Ovary (tissue), 9 donors: Measurements from ENCODE around the gene CCT4. TPM values are rescaled to one million over a fixed set of nuclear protein-coding genes. Genes with fewer than 3 reads are reported as not detected.
"Not testable (repeated sequence)": the region's sequence is repeated elsewhere in the genome, so short reads cannot be mapped to it uniquely, and the experiment has no call there.

Experiments
- DNase-seq, 5 donors: peaks; one replicate each; pipeline ENCODE4 v3.0.0-alpha.2; 2019 to 2020
- H3K27ac ChIP-seq, 2 donors: fragments of 200-600 bp; one replicate each; pipeline versions ENCODE4 v1.5.1 to v1.8.0; 2019 to 2022
- H3K27me3 ChIP-seq: fragments of 200-600 bp; one replicate; pipeline ENCODE4 v1.8.0; 2022
- H3K36me3 ChIP-seq: fragments of 200-600 bp; sonication (generic); one replicate; pipeline ENCODE4 v1.5.1; 2019
- H3K4me1 ChIP-seq: one replicate; pipeline ENCODE4 v1.8.1; 2013; ENCODE audit warnings: mild to moderate bottlenecking, moderate library complexity; ENCODE audit not compliant: insufficient read depth
- H3K4me3 ChIP-seq: fragments of 200-600 bp; sonication (generic); one replicate; pipeline ENCODE4 v1.5.1; 2017
- H3K9me3 ChIP-seq, 2 donors: fragments of 200-600 bp in 1 of 2; sonication (generic) in 1 of 2; one replicate each; pipeline versions ENCODE4 v1.5.1 to v1.8.1; 2013 to 2019; ENCODE audit warnings: mild to moderate bottlenecking in 1 of 2, moderate library complexity in 1 of 2
- EP300 ChIP-seq: sonication (generic); formaldehyde crosslinking; IDR thresholded peaks from one replicate; pipeline ENCODE4 v1.6.1; 2017; ENCODE audit warnings: antibody characterized with exemption
- POLR2A ChIP-seq: fragments of 450-650 bp; IDR thresholded peaks from one replicate; pipeline ENCODE4 v1.6.1; 2017; ENCODE audit warnings: antibody characterized with exemption, mild to moderate bottlenecking, moderate library complexity
- WGBS, 3 donors: extraction: QIAGEN DNeasy Blood & Tissue Kit in 1 of 3; methylation state at CpG; one replicate each; pipeline versions ENCODE4 v1.1.5 to v1.1.7; 2013 to 2017; 5-methylcytosine and 5-hydroxymethylcytosine counted together
- intact Hi-C, 4 donors: fragments of 100-400 bp; cut with DNase I; formaldehyde crosslinking; loops; one replicate each; pipeline versions ENCODE4 v1.11.0 to v1.15.1; 2022 to 2023
- polyA plus RNA-seq, 2 donors: library from polyadenylated mRNA; stranded (reverse); fragments of 200-250 nt in 1 of 2; fragments of 350-450 nt in 1 of 2; fragmentation: Illumina TruSeq in 1 of 2; extraction: RNeasy Lipid Tissue Mini Kit (QIAGEN cat#74804) in 1 of 2; gene quantifications; one replicate each; pipeline ENCODE4 v1.2.3, GENCODE V29; 2013 to 2014
- total RNA-seq, 7 donors: library from RNA; depleted of rRNA in 2 of 7; stranded (reverse); fragments of >200 nt in 2 of 7; fragmentation: NEBNext Ultra II Directional in 3 of 7; extraction: Animal tissue kit (Norgen Biotek cat#: 25700) in 3 of 7; gene quantifications; one replicate each; pipeline versions ENCODE4 v1.1.0 to v1.2.4, GENCODE V29; 2016 to 2023
- TF ChIP-seq, protein P1 (sequence below), 3 donors: fragments of 450-650 bp in 2 of 3; fragments of 200-600 bp in 1 of 3; IDR thresholded peaks; one replicate each; pipeline versions ENCODE4 v1.5.1 to v1.8.0; 2016 to 2022; ENCODE audit warnings: antibody characterized with exemption in 3 of 3, mild to moderate bottlenecking in 1 of 3
- donor health status: DM: no; HTN: no; CAD: no; lungs with moderate emphysema.
- donor health status: DM: no; HTN: no; CAD: no.
- donor health status: Bipolar disorder and iron deficiency.
- donor health status: DM: yes; HTN: yes; CAD: no.
- donor health status: DM: no; HTN: no; CAD: no.
- donor health status: DM: yes; HTN: yes; CAD: no.

CCT4 gene
- total and polyA plus RNA-seq, 9 donors, result 99.7 to 200 (median 144) TPM

DNA sequence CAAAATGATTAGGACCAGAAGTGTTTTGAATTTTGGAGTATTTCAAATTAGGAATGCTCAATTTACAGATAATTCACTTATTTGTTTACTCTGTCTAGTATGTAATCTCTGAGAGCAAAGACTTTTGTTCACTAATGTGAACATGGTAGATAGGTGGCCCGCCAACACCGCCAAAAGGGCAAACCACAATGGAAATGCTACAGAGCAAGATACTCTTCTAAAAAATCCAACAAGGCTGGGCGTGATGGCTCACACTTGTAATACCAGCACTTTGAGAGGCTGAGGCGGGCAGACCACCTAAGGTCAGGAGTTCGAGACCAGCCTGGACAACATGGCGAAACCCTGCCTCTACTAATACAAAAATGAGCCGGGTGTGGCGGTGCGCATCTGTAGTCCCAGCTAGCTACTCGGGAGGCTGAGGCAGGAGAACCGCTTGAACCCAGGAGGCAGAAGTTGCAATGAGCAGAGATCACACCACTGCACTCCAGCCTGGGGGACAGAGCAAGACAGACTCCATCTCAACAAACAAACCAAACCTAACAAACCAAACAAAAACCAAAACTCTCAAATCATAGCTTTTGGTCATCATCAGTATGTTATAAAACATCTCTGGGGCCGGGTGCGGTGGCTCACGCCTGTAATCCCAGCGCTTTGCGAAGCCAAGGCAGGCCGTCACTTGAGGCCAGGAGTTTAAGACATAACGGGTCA, 2.4 kb downstream of the CCT4 start:
- DNase-seq, result no peak
- intact Hi-C loops, result loop anchor here in 1 of 4 donors (10.0 kb wide), 1 partner anchor 351 kb away; the partner anchor contains the start of gene XPO1
- H3K27me3 ChIP-seq, result no peaks in the 10 kb centered on the region
- no peak for TF ChIP-seq EP300
- no peak for TF ChIP-seq POLR2A
- TF ChIP-seq, protein P1, sequence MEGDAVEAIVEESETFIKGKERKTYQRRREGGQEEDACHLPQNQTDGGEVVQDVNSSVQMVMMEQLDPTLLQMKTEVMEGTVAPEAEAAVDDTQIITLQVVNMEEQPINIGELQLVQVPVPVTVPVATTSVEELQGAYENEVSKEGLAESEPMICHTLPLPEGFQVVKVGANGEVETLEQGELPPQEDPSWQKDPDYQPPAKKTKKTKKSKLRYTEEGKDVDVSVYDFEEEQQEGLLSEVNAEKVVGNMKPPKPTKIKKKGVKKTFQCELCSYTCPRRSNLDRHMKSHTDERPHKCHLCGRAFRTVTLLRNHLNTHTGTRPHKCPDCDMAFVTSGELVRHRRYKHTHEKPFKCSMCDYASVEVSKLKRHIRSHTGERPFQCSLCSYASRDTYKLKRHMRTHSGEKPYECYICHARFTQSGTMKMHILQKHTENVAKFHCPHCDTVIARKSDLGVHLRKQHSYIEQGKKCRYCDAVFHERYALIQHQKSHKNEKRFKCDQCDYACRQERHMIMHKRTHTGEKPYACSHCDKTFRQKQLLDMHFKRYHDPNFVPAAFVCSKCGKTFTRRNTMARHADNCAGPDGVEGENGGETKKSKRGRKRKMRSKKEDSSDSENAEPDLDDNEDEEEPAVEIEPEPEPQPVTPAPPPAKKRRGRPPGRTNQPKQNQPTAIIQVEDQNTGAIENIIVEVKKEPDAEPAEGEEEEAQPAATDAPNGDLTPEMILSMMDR (IDR thresholded peaks at IDR 0.05), result no peak
- peaks cover 8% of the 10 kb centered on the region for H3K4me1 ChIP-seq
- H3K9me3 ChIP-seq, result no peaks in the 10 kb centered on the region
- no peak overlapping the region for H3K27ac ChIP-seq
- H3K36me3 ChIP-seq, result no peaks in the 10 kb centered on the region
- H3K4me3 ChIP-seq, result no peak overlapping the region
- WGBS, 3 donors, result 89 to 94% (median 92%) methylated on average over 18 of the region's 18 CpGs

DNA sequence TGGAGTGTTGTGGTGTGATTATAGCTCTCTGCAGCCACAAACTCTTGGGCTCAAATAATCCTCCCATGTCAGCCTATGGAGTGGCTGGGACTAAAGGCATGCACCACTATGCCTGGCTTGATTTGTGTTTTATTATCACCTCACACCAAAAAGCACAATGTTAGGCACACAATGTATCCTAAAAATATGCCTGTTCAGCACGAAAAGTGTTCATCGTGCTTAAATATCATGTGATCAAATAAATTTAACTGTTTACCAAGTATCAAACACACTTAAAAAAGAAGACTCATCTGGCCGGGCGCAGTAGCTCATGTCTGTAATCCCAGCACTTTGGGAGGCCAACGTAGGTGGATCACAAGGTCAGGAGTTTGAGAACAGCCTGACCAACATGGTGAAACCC, 5.6 kb downstream of the CCT4 start:
- no peak overlapping the region for H3K27ac ChIP-seq
- no peaks in the 10 kb centered on the region for H3K36me3 ChIP-seq
- no peaks in the 10 kb centered on the region for H3K27me3 ChIP-seq
- H3K4me1 ChIP-seq, result peaks cover 7% of the 10 kb centered on the region
- intact Hi-C loops, result loop anchor here in 1 of 4 donors (10.0 kb wide), 1 partner anchor 348 kb away; the partner anchor contains the start of gene XPO1
- no peak for TF ChIP-seq EP300
- TF ChIP-seq, protein P1 (IDR thresholded peaks at IDR 0.05), result no peak
- TF ChIP-seq POLR2A, result no peak
- H3K9me3 ChIP-seq, result no peaks in the 10 kb centered on the region
- H3K4me3 ChIP-seq, result no peak overlapping the region
- no peak for DNase-seq
- 81 to 84% (median 81%) methylated on average over 5 of the region's 5 CpGs for WGBS, 3 donors

DNA sequence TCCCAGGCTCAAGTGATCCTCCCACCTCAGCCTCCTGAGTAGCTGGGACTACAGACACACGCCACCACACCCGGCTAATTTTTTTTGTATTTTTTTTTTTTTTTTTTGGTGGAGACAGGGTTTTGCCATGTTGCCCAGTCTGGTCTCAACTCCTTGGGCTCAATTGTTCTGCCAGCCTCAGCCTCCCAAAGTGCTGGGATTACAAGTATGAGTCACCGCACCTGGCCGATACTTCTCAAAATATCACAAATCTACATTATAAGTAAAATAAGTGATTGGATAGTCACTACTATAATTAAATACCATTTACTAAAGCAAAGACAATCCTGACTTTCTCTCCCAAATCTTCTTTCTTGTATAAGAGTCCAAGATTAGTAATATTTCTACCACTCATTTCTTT, 9.1 kb downstream of the CCT4 start:
- WGBS, 3 donors, result 94 to 96% (median 94%) methylated on average over 4 of the region's 4 CpGs
- DNase-seq, H3K27me3 ChIP-seq, H3K27ac ChIP-seq, H3K9me3 ChIP-seq, intact Hi-C loops, H3K36me3 ChIP-seq, H3K4me3 ChIP-seq, H3K4me1 ChIP-seq: not testable (repeated sequence)

DNA sequence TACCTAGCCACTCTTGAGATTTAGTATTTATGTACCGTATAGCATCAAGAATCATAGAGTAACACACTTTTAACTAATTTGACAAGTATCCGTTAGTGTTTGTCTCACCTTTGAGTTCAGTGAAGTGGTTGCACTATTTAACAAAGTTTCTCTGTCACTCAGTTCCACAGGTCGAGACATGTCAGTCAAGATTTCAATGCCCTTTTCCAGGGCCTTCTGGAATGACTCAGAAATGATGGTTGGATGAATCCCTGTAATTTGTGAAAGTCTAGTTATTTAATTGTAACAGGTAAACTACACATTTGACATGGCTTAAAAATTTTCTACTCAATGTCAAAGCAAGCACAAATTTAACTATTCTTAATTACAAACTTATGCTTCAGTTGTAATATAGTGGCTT, 9.7 kb downstream of the CCT4 start:
- Histone ChIP-seq H3K4me1 (no peaks in the 10 kb centered on the region), H3K27ac (no peak overlapping the region), H3K9me3 (no peaks in the 10 kb centered on the region), H3K27me3 (no peaks in the 10 kb centered on the region), H3K4me3 (no peak overlapping the region), H3K36me3 (no peaks in the 10 kb centered on the region)
- TF ChIP-seq EP300, result no peak
- no peak for TF ChIP-seq POLR2A
- TF ChIP-seq, protein P1 (IDR thresholded peaks at IDR 0.05), result no peak
- intact Hi-C loops, result no loop called here
- DNase-seq, result no peak
- WGBS, 3 donors, result 96 to 99% (median 96%) methylated on average over 3 of the region's 3 CpGs

DNA sequence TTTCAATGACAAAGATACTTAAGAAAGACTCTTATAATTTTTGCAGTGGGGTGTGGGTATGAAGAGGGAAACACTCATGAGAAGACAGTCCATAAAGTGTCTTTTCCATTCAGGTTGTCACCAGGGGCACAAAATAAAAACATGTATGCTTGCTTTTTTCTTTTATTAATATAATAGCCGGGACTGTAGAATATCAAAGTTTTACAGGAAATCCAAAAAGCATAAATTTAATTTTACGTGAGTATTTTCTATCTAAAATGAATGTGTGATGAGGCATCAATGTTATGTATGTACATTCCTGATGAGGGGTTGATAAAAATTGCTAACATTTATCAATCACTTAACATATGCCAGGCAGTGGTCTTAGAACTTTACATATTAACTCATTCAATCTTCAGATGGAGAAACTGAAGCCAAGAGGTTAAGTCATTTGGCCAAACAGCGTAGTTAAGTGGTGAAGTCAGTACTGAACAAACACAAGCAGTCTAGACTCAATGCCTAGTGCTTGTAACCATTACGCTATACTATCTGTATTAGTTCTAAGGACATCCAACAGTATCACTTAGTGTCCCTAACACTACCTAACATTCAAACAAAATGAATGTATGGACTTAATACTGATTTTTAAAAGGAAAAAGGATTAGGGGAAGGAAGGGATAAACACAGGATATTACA, 10.7 kb downstream of the CCT4 start:
- WGBS, 3 donors, result 91 to 93% (median 92%) methylated on average over 4 of the region's 4 CpGs
- H3K27ac ChIP-seq, result no peak overlapping the region
- intact Hi-C loops, result no loop called here
- no peaks in the 10 kb centered on the region for H3K9me3 ChIP-seq
- no peak overlapping the region for H3K4me3 ChIP-seq
- TF ChIP-seq EP300 (no peak), POLR2A (no peak)
- TF ChIP-seq, protein P1 (IDR thresholded peaks at IDR 0.05), result no peak
- H3K27me3 ChIP-seq, result no peaks in the 10 kb centered on the region
- DNase-seq, result no peak
- H3K36me3 ChIP-seq, result no peaks in the 10 kb centered on the region
- H3K4me1 ChIP-seq, result no peaks in the 10 kb centered on the region
